RWPE1 (cell line): ENCODE results near the gene RHEB.

Source experiments
- CTCF ChIA-PET: fragments of 350-600 bp; sonication (Branson Sonifier 250); formaldehyde crosslinking; extraction: SDS; loops from one replicate; lab custom pipeline; 2021; lab: Yijun Ruan, JAX
- POLR2A ChIA-PET: fragments of 400-600 bp; formaldehyde crosslinking; extraction: SDS; loops from one replicate; lab custom pipeline; 2020; ENCODE audit warnings: antibody characterized with exemption; ENCODE audit not compliant: low non-redundant PET; lab: Yijun Ruan, JAX
- DNase-seq: peaks from one replicate; pipeline ENCODE4 v3.0.0; 2012; ENCODE audit warnings: low spot score
- H3K27ac ChIP-seq: fragments of 450-650 bp; 2 replicates; pipeline ENCODE4 v1.5.1; 2017
- CTCF ChIP-seq: fragments of 450-650 bp; conservative IDR thresholded peaks from 2 replicates; pipeline ENCODE4 v1.5.1; 2017; ENCODE audit warnings: low read depth, mild to moderate bottlenecking

RHEB gene

GRCh38 chr7:151549083-151549482 is 29.4 kb upstream of the RHEB start:
- TF ChIP-seq CTCF = no peak
- ChIA-PET POLR2A (no interaction called here), CTCF (no interaction called here)
- DNase-seq = no peak
- H3K27ac ChIP-seq = no peak overlapping the region

GRCh38 chr7:151544183-151544582 is 24.5 kb upstream of the RHEB start:
- CTCF ChIA-PET = no interaction called here
- POLR2A ChIA-PET = no interaction called here

GRCh38 chr7:151542606-151543130 is 23.0 kb upstream of the RHEB start:
- TF ChIP-seq CTCF = no peak
- ChIA-PET POLR2A (no interaction called here), CTCF (no interaction called here)
- no peak for DNase-seq
- no peak overlapping the region for H3K27ac ChIP-seq

More at GRCh38 chr7:151544183-151544582, 24.5 kb upstream of the RHEB start:
- TF ChIP-seq CTCF = no peak
- H3K27ac ChIP-seq = no peak overlapping the region
- DNase-seq = no peak

- DNase-seq = no peak
- H3K27ac ChIP-seq = no peak overlapping the region
- TF ChIP-seq CTCF = no peak
- ChIA-PET CTCF (no interaction called here), POLR2A (no interaction called here)
Measured at GRCh38 chr7:151541709-151542499, 22.2 kb upstream of the RHEB start.

- H3K27ac ChIP-seq = no peak overlapping the region
- ChIA-PET POLR2A (no interaction called here), CTCF (interaction anchor here (1.3 kb wide), 1 partner anchor 214 kb away, joined by 4 read pairs; no protein-coding TSS in a partner anchor)
- DNase-seq = no peak
- no peak for TF ChIP-seq CTCF
Measured at GRCh38 chr7:151540146-151540545, 20.5 kb upstream of the RHEB start.

- CTCF ChIA-PET = interaction anchor here (1.3 kb wide), 1 partner anchor 215 kb away, joined by 4 read pairs; no protein-coding TSS in a partner anchor
Measured at GRCh38 chr7:151539088-151539671, 19.5 kb upstream of the RHEB start.

More at GRCh38 chr7:151539088-151539671, 19.5 kb upstream of the RHEB start:
- no peak overlapping the region for H3K27ac ChIP-seq
- TF ChIP-seq CTCF = no peak
- POLR2A ChIA-PET = interaction anchor here (0.6 kb wide), 1 partner anchor 38 kb away, joined by 3 read pairs; no protein-coding TSS in a partner anchor
- no peak for DNase-seq
